Measurements from ENCODE around the gene PHLDA3.

PHLDA3 gene

GRCh38 chr1:201429736-201430501 lies 39.1 kb downstream of the PHLDA3 start:
- DNase-seq (ENCODE audit: low read depth) = no peak

- no peak for DNase-seq (ENCODE audit: low read depth)
Observed at GRCh38 chr1:201427963-201428362, 41.0 kb downstream of the PHLDA3 start.

GRCh38 chr1:201426479-201427310 lies 42.3 kb downstream of the PHLDA3 start:
- DNase-seq (ENCODE audit: low read depth) = no peak

GRCh38 chr1:201424146-201424545 lies 44.8 kb downstream of the PHLDA3 start:
- no peak for DNase-seq (ENCODE audit: low read depth)

- no peak for DNase-seq (ENCODE audit: low read depth)
Observed at GRCh38 chr1:201423655-201424054, 45.3 kb downstream of the PHLDA3 start.

- no peak for DNase-seq (ENCODE audit: low read depth)
Observed at GRCh38 chr1:201422436-201423030, 46.5 kb downstream of the PHLDA3 start.

- DNase-seq (ENCODE audit: low read depth) = no peak
Observed at GRCh38 chr1:201422026-201422425, 47.0 kb downstream of the PHLDA3 start.

- DNase-seq (ENCODE audit: low read depth) = no peak
Observed at GRCh38 chr1:201421041-201421440, 47.9 kb downstream of the PHLDA3 start.

- DNase-seq (ENCODE audit: low read depth) = no peak
Observed at GRCh38 chr1:201420608-201421002, 48.4 kb downstream of the PHLDA3 start.

- no peak for DNase-seq (ENCODE audit: low read depth)
Observed at GRCh38 chr1:201419746-201420607, 49.0 kb downstream of the PHLDA3 start.

- no peak for DNase-seq (ENCODE audit: low read depth)
Observed at GRCh38 chr1:201419256-201419655, 49.7 kb downstream of the PHLDA3 start.

GRCh38 chr1:201418461-201418860 lies 50.5 kb downstream of the PHLDA3 start:
- DNase-seq (ENCODE audit: low read depth) = no peak

Measured in HS-5 (cell line).